GM21381 (cell line): ENCODE data around the gene CFAP299.
"Not testable (repeated sequence)": the region's sequence is repeated elsewhere in the genome, so short reads cannot be mapped to it uniquely, and the experiment has no call there.

Experiments used
- ATAC-seq: cut with Tn5 transposase; IDR thresholded peaks from one replicate; pipeline ENCODE4 v1.9.1; 2021; ENCODE audit warnings: mild to moderate bottlenecking, moderate library complexity; ENCODE audit not compliant: unreplicated experiment

CFAP299 gene

GRCh38 chr4:80324171-80324570, 11.4 kb upstream of the CFAP299 start:
- ATAC-seq: no peak

GRCh38 chr4:80331693-80332092, 3.8 kb upstream of the CFAP299 start:
- no peak for ATAC-seq

GRCh38 chr4:80333121-80333520, 2.4 kb upstream of the CFAP299 start:
- no peak for ATAC-seq

- ATAC-seq: no peak
Measured at GRCh38 chr4:80334568-80334967, 962 bp upstream of the CFAP299 start.

- no peak for ATAC-seq
Measured at GRCh38 chr4:80335226-80335553, 340 bp upstream of the CFAP299 start.

- ATAC-seq: no peak
Measured at GRCh38 chr4:80336582-80336981, 1.1 kb downstream of the CFAP299 start.

- no peak for ATAC-seq
Measured at GRCh38 chr4:80340036-80340435, 4.5 kb downstream of the CFAP299 start.

GRCh38 chr4:80342684-80343083, 7.2 kb downstream of the CFAP299 start:
- ATAC-seq: not testable (repeated sequence)

GRCh38 chr4:80343887-80344286, 8.4 kb downstream of the CFAP299 start:
- no peak for ATAC-seq

- no peak for ATAC-seq
Measured at GRCh38 chr4:80360084-80360483, 24.6 kb downstream of the CFAP299 start.

GRCh38 chr4:80360900-80361299, 25.4 kb downstream of the CFAP299 start:
- ATAC-seq: no peak

GRCh38 chr4:80361329-80361900, 25.9 kb downstream of the CFAP299 start:
- no peak for ATAC-seq

- ATAC-seq: no peak
Measured at GRCh38 chr4:80362578-80363181, 27.1 kb downstream of the CFAP299 start.

GRCh38 chr4:80365928-80366327, 30.4 kb downstream of the CFAP299 start:
- ATAC-seq: peak; percentile 71

- ATAC-seq: no peak
Measured at GRCh38 chr4:80367737-80368136, 32.2 kb downstream of the CFAP299 start.

GRCh38 chr4:80370635-80371034, 35.1 kb downstream of the CFAP299 start:
- ATAC-seq: no peak

- no peak for ATAC-seq
Measured at GRCh38 chr4:80371046-80371445, 35.5 kb downstream of the CFAP299 start.

- no peak for ATAC-seq
Measured at GRCh38 chr4:80374180-80374579, 38.6 kb downstream of the CFAP299 start.

GRCh38 chr4:80382090-80382832, 46.7 kb downstream of the CFAP299 start:
- no peak for ATAC-seq

- ATAC-seq: no peak
Measured at GRCh38 chr4:80385397-80386280, 50.1 kb downstream of the CFAP299 start.

- ATAC-seq: no peak
Measured at GRCh38 chr4:80386281-80386886, 50.9 kb downstream of the CFAP299 start.
